ENCODE results near the gene ARHGAP15. TPM values are rescaled to one million over a fixed set of nuclear protein-coding genes. Genes with fewer than 3 reads are reported as not detected.
A peak's percentile ranks its signal among the peaks of the same experiment; 100 is the strongest.

Gene ARHGAP15
- total and polyA plus RNA-seq, 7 experiments from 2014 or later, result 164 to 311 (median 201) TPM

DNA sequence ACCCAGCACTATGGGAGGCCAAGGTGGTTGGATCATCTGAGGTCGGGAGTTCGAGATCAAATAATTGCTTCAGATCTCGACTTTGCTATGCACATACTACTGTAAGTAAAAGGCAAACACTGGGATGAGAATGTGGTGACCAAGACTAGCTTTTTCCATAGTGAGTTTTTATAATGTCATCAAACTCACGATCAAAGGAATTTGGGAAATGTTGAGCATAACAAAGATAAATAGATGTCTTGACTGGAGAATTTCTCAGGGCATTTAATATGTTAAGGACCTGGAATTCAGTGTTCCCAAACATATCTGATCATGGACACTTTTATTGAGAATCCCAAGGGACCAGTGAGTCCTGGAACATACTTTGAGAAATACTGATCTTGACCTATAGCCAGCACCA is 205.6 kb downstream of the ARHGAP15 start:
- intact Hi-C loops (cut with micrococcal nuclease), result loop anchor here in 1 of 2 donors (5.0 kb wide), 1 partner anchor 38 kb away; no protein-coding TSS in a partner anchor
- H3K4me3 Mint-ChIP-seq, result no peak overlapping the region
- CTCF ChIA-PET, result no interaction called here

DNA sequence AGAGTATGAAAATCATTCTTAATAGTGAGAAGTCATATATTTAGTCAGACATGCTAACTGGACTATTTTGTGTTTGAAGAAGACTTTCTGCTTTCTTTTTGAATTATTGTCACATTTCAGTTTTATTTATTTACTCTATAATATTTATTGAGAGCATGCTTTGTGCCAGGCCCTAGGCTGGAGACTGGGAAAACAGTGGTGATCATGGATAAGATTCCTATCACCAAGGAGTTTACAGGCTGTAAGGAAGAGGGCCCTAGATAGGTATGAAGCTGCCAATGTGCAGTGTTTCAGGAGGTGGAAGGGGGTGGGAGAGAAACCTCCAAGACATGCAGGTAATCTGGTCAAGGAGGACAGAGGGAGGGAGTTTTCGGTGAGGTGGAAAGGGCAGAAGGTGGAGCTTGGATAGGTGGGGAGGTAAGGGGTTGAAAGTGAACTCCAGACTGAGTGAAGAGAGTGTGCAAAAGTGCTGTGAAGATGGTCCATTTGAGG is 207.5 kb downstream of the ARHGAP15 start:
- H3K9me3 ChIP-seq (ENCODE audit: control insufficient read depth in 2 of 3, low read length in 3 of 3), result no peaks in the 10 kb centered on the region
- H3K36me3 Mint-ChIP-seq, result peaks cover 0 to 43% (median 9%) of the 10 kb centered on the region in 5 donors
- no peak overlapping the region for H3K4me3 ChIP-seq (ENCODE audit: low read length)
- no peak for ATAC-seq
- no peaks in the 10 kb centered on the region for H3K27me3 Mint-ChIP-seq
- no peaks in the 10 kb centered on the region for H3K27me3 ChIP-seq (ENCODE audit: control insufficient read depth in 2 of 2, insufficient read depth in 2 of 2, low read length in 2 of 2)
- no peaks in the 10 kb centered on the region for H3K9me3 Mint-ChIP-seq
- DNase-seq, result no peak
- POLR2A ChIA-PET, result no interaction called here
- H3K27ac ChIP-seq (ENCODE audit: low read depth, low read length), result no peak overlapping the region
- H3K4me1 Mint-ChIP-seq, result peaks cover 19 to 84% (median 80%) of the 10 kb centered on the region in 7 donors
- H3K36me3 ChIP-seq (ENCODE audit: control insufficient read depth in 2 of 3, insufficient read depth in 3 of 3, low read length in 3 of 3), result no peaks in the 10 kb centered on the region
- H3K4me3 Mint-ChIP-seq, result peak overlapping the region in 2 of 10 donors; percentile 2 to 4
- CTCF ChIA-PET, result no interaction called here
- H3K27ac Mint-ChIP-seq, result peak overlapping the region in 5 of 9 donors; percentile 10 to 74 (median 49)
- peaks cover 0 to 12% of the 10 kb centered on the region in 2 donors for H3K4me1 ChIP-seq (ENCODE audit: control insufficient read depth in 2 of 2, insufficient read depth in 2 of 2, low read length in 2 of 2)
- intact Hi-C loops (cut with micrococcal nuclease), result no loop called here

More for the DNA sequence above, 205.6 kb downstream of the ARHGAP15 start:
- Histone ChIP-seq H3K27ac (ENCODE audit: low read depth, low read length) (no peak overlapping the region), H3K4me3 (ENCODE audit: low read length) (no peak overlapping the region), H3K9me3 (ENCODE audit: control insufficient read depth in 2 of 3, low read length in 3 of 3) (no peaks in the 10 kb centered on the region), H3K36me3 (ENCODE audit: control insufficient read depth in 2 of 3, insufficient read depth in 3 of 3, low read length in 3 of 3) (no peaks in the 10 kb centered on the region), H3K27me3 (ENCODE audit: control insufficient read depth in 2 of 2, insufficient read depth in 2 of 2, low read length in 2 of 2) (no peaks in the 10 kb centered on the region), H3K4me1 (ENCODE audit: control insufficient read depth in 2 of 2, insufficient read depth in 2 of 2, low read length in 2 of 2) (peaks cover 9 to 14% of the 10 kb centered on the region in 2 donors)
- POLR2A ChIA-PET, result no interaction called here
- H3K36me3 Mint-ChIP-seq, result peaks cover 0 to 32% (median 13%) of the 10 kb centered on the region in 5 donors
- no peaks in the 10 kb centered on the region for H3K27me3 Mint-ChIP-seq
- peaks cover 23 to 87% (median 76%) of the 10 kb centered on the region in 7 donors for H3K4me1 Mint-ChIP-seq
- no peak for DNase-seq
- ATAC-seq, result no peak
- no peak overlapping the region for H3K27ac Mint-ChIP-seq
- H3K9me3 Mint-ChIP-seq, result no peaks in the 10 kb centered on the region

DNA sequence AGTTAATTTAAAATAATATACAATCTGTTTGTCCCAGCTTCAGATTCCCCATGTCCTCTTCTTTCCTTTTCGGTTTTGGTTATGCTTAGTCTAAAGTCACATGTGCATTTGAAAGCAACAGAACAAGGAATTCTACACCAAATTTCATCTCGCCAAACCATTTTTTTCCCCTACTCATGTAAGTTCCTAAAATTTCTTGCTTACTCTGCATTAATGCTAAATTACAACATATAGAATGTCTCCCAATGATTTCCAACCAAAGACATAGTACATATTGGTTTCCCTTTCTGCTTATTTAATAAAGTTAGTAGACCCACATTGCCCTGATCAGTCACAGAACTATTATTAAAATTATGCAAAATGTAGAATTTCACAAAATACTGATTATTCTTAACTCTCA is 212.3 kb downstream of the ARHGAP15 start:
- POLR2A ChIA-PET, result no interaction called here
- H3K27ac Mint-ChIP-seq, result no peak overlapping the region
- H3K4me1 Mint-ChIP-seq, result peaks cover 17 to 82% (median 70%) of the 10 kb centered on the region in 7 donors
- no peak overlapping the region for H3K4me3 Mint-ChIP-seq
- Histone ChIP-seq H3K9me3 (ENCODE audit: control insufficient read depth in 2 of 3, low read length in 3 of 3) (no peaks in the 10 kb centered on the region), H3K4me3 (ENCODE audit: low read length) (no peak overlapping the region), H3K36me3 (ENCODE audit: control insufficient read depth in 2 of 3, insufficient read depth in 3 of 3, low read length in 3 of 3) (no peaks in the 10 kb centered on the region), H3K27ac (ENCODE audit: low read depth, low read length) (no peak overlapping the region), H3K4me1 (ENCODE audit: control insufficient read depth in 2 of 2, insufficient read depth in 2 of 2, low read length in 2 of 2) (no peaks in the 10 kb centered on the region), H3K27me3 (ENCODE audit: control insufficient read depth in 2 of 2, insufficient read depth in 2 of 2, low read length in 2 of 2) (no peaks in the 10 kb centered on the region)
- CTCF ChIA-PET, result no interaction called here
- ATAC-seq (no peak), DNase-seq (no peak)
- intact Hi-C loops (cut with micrococcal nuclease), result no loop called here
- peaks cover 0 to 2% (median 0%) of the 10 kb centered on the region in 11 donors for H3K9me3 Mint-ChIP-seq
- H3K27me3 Mint-ChIP-seq, result no peaks in the 10 kb centered on the region
- peaks cover 0 to 49% (median 22%) of the 10 kb centered on the region in 5 donors for H3K36me3 Mint-ChIP-seq

DNA sequence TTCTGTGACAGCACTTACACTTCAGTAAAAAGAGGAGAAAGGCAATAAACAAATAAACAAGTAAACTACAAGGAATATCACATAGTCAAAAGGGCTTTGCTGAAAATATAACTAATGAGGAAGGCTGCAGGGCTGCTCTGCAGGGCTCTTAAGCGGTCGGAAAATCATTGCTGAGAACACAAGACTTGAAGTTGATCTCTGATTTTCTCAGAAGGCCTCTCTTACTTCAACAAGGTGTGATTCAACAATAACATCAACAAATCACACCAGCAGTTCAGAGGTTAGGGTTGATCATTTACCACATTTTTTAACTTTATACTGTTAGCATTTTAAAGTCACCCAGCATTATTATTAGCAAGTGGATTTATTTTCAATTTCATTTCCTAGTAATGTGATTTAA is 215.6 kb downstream of the ARHGAP15 start:
- H3K36me3 ChIP-seq (ENCODE audit: control insufficient read depth in 2 of 3, insufficient read depth in 3 of 3, low read length in 3 of 3), result no peaks in the 10 kb centered on the region
- no peak for ATAC-seq
- no peak for DNase-seq
- H3K4me3 ChIP-seq (ENCODE audit: low read length), result no peak overlapping the region
- POLR2A ChIA-PET, result no interaction called here
- Mint-ChIP-seq H3K27me3 (no peaks in the 10 kb centered on the region), H3K4me1 (peaks cover 8 to 74% (median 55%) of the 10 kb centered on the region in 7 donors), H3K36me3 (peaks cover 0 to 43% (median 16%) of the 10 kb centered on the region in 5 donors), H3K9me3 (peaks cover 0 to 2% (median 0%) of the 10 kb centered on the region in 11 donors), H3K27ac (peak overlapping the region in 1 of 9 donors; percentile 38), H3K4me3 (no peak overlapping the region)
- no peaks in the 10 kb centered on the region for H3K9me3 ChIP-seq (ENCODE audit: control insufficient read depth in 2 of 3, low read length in 3 of 3)
- H3K27me3 ChIP-seq (ENCODE audit: control insufficient read depth in 2 of 2, insufficient read depth in 2 of 2, low read length in 2 of 2), result no peaks in the 10 kb centered on the region
- H3K4me1 ChIP-seq (ENCODE audit: control insufficient read depth in 2 of 2, insufficient read depth in 2 of 2, low read length in 2 of 2), result no peaks in the 10 kb centered on the region
- intact Hi-C loops (cut with micrococcal nuclease), result loop anchor here in 1 of 2 donors (2.0 kb wide), 1 partner anchor 14 kb away; no protein-coding TSS in a partner anchor
- CTCF ChIA-PET, result no interaction called here
- no peak overlapping the region for H3K27ac ChIP-seq (ENCODE audit: low read depth, low read length)

GRCh38 chr2:143345887-143346787 is 216.9 kb downstream of the ARHGAP15 start:
- Histone ChIP-seq H3K4me3 (ENCODE audit: low read length) (no peak overlapping the region), H3K9me3 (ENCODE audit: control insufficient read depth in 2 of 3, low read length in 3 of 3) (no peaks in the 10 kb centered on the region), H3K27me3 (ENCODE audit: control insufficient read depth in 2 of 2, insufficient read depth in 2 of 2, low read length in 2 of 2) (no peaks in the 10 kb centered on the region), H3K4me1 (ENCODE audit: control insufficient read depth in 2 of 2, insufficient read depth in 2 of 2, low read length in 2 of 2) (no peaks in the 10 kb centered on the region), H3K27ac (ENCODE audit: low read depth, low read length) (no peak overlapping the region), H3K36me3 (ENCODE audit: control insufficient read depth in 2 of 3, insufficient read depth in 3 of 3, low read length in 3 of 3) (no peaks in the 10 kb centered on the region)
- peaks cover 0 to 35% (median 12%) of the 10 kb centered on the region in 5 donors for H3K36me3 Mint-ChIP-seq
- H3K27ac Mint-ChIP-seq, result peak overlapping the region in 3 of 9 donors; percentile 3 to 46 (median 25)
- peak overlapping the region in 1 of 10 donors; percentile 18 for H3K4me3 Mint-ChIP-seq
- no peaks in the 10 kb centered on the region for H3K27me3 Mint-ChIP-seq
- no peak for ATAC-seq
- peaks cover 4 to 65% (median 43%) of the 10 kb centered on the region in 7 donors for H3K4me1 Mint-ChIP-seq
- peaks cover 0 to 2% (median 0%) of the 10 kb centered on the region in 11 donors for H3K9me3 Mint-ChIP-seq
- CTCF ChIA-PET, result no interaction called here
- intact Hi-C loops (cut with micrococcal nuclease), result loop anchor here in 1 of 2 donors (2.0 kb wide), 1 partner anchor 15 kb away; no protein-coding TSS in a partner anchor
- POLR2A ChIA-PET, result interaction anchor here (1.1 kb wide), 1 partner anchor 10 kb away, joined by 3 read pairs; no protein-coding TSS in a partner anchor
- DNase-seq, result no peak

- peaks cover 4 to 63% (median 41%) of the 10 kb centered on the region in 7 donors for H3K4me1 Mint-ChIP-seq
- no peaks in the 10 kb centered on the region for H3K27me3 Mint-ChIP-seq
- no peak overlapping the region for H3K27ac Mint-ChIP-seq
- H3K4me3 Mint-ChIP-seq, result no peak overlapping the region
- intact Hi-C loops (cut with micrococcal nuclease), result no loop called here
- Histone ChIP-seq H3K36me3 (ENCODE audit: control insufficient read depth in 2 of 3, insufficient read depth in 3 of 3, low read length in 3 of 3) (no peaks in the 10 kb centered on the region), H3K4me3 (ENCODE audit: low read length) (no peak overlapping the region), H3K27me3 (ENCODE audit: control insufficient read depth in 2 of 2, insufficient read depth in 2 of 2, low read length in 2 of 2) (no peaks in the 10 kb centered on the region), H3K27ac (ENCODE audit: low read depth, low read length) (no peak overlapping the region), H3K4me1 (ENCODE audit: control insufficient read depth in 2 of 2, insufficient read depth in 2 of 2, low read length in 2 of 2) (no peaks in the 10 kb centered on the region), H3K9me3 (ENCODE audit: control insufficient read depth in 2 of 3, low read length in 3 of 3) (no peaks in the 10 kb centered on the region)
- peaks cover 0 to 2% (median 0%) of the 10 kb centered on the region in 11 donors for H3K9me3 Mint-ChIP-seq
- DNase-seq (no peak), ATAC-seq (no peak)
- CTCF ChIA-PET, result no interaction called here
- POLR2A ChIA-PET, result no interaction called here
- peaks cover 0 to 30% (median 12%) of the 10 kb centered on the region in 5 donors for H3K36me3 Mint-ChIP-seq
These were observed 218.1 kb downstream of the ARHGAP15 start for GRCh38 chr2:143347271-143347695.

All from naive thymus-derived CD4-positive, alpha-beta T cell (primary cell).